ENCODE data around the gene PTPRE.

The PTPRE gene, protein sequence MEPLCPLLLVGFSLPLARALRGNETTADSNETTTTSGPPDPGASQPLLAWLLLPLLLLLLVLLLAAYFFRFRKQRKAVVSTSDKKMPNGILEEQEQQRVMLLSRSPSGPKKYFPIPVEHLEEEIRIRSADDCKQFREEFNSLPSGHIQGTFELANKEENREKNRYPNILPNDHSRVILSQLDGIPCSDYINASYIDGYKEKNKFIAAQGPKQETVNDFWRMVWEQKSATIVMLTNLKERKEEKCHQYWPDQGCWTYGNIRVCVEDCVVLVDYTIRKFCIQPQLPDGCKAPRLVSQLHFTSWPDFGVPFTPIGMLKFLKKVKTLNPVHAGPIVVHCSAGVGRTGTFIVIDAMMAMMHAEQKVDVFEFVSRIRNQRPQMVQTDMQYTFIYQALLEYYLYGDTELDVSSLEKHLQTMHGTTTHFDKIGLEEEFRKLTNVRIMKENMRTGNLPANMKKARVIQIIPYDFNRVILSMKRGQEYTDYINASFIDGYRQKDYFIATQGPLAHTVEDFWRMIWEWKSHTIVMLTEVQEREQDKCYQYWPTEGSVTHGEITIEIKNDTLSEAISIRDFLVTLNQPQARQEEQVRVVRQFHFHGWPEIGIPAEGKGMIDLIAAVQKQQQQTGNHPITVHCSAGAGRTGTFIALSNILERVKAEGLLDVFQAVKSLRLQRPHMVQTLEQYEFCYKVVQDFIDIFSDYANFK

DNA sequence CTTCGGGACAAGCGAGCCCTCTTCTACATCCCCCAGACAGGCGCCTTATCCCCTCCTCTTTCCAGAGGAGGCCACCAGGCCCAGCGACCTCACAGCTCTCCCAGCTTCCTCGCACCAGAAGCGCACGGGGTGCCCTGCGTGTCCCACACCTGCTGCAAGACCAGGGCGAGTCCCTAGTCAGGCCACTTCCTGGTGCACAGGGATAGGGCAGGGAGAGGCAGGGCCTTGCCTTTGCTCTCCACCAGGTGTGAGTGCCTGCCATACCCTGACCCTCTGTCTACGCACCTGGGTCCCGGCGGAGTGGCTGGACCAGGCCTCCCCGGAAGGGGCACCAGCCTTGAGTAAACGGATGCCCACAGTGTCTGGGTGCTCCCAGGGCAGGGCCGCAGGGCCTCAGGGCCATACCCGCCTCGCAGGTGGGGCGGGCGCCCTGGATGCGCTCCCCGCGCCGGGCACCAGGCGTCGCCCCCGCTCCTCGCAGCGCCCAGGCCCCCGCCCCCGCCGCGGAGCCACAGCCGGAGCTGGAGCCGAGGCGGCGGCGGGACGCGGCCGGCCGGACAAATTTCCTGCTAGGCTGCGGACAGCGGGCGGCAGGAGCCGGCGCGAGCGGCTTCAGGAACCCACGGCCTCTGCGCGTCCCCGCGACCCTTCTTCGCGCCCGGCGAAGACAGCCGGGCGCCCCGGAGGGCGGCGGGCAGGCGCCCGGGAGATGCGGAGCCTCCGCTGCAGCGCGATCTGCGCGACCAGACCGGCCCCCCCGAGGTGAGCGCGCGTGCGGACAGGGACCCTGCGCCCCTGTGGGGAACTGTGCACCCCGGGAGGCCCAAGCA is at the start of gene PTPRE:
Gene PTPRE, plus strand, starts transcription at position 556 of the 830 bp plus-strand sequence. CDS start 133,779 bp downstream, outside the sequence.
- H3K4me3 ChIP-seq (ENCODE audit: low read depth, low read length) = peak within 1 kb of the TSS; percentile 43

DNA sequence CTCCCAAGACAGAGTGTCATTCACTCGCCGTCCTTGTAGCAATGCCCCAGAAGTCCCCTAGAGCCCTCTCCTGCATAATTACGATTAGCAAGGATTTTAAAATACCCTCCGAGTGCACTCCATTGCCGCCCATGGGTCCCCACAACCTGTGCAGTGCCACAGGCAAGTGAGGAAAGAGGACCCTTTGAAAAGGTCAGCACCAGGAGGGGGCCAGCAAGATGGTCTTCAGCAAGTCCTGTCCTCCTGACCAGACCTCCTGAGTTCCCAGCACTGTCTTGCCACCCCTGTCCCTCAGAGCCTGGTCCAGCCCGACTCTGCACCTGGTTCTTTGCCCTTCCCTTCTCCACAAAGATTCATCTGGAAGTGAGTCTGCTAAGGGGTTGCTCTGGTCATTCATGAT is 46.3 kb upstream of the PTPRE start:
- no peak overlapping the region for H3K4me3 ChIP-seq (ENCODE audit: low read depth, low read length)

DNA sequence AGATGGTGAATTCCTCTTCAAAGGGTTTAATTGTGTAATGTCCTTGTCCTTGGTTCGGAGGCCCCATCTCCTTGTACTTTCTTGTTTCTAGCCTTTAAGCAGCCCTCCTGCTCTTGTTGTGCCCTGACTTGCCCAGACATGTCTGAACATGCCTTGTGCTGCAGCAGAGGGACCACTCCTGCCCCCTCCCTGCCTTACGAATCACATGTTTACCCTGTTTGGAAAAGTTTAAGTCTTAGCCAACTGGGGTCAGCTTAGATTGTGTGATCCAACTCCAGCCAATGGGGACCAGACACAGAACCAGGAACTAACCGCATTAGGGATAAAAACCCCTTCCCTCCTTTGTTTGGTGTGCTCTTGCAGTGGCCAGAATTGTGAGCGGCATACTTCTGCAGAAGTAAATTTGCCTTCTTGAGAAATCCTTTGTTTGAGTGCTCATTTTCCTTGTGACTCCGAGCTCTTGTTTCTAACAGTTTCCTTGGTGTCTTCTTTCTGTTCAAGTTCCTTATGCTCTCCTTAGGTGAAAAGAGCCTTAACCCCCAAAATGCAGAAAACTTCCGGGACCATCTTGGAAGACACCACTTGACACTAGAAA is 43.6 kb upstream of the PTPRE start:
- no peak overlapping the region for H3K4me3 ChIP-seq (ENCODE audit: low read depth, low read length)

DNA sequence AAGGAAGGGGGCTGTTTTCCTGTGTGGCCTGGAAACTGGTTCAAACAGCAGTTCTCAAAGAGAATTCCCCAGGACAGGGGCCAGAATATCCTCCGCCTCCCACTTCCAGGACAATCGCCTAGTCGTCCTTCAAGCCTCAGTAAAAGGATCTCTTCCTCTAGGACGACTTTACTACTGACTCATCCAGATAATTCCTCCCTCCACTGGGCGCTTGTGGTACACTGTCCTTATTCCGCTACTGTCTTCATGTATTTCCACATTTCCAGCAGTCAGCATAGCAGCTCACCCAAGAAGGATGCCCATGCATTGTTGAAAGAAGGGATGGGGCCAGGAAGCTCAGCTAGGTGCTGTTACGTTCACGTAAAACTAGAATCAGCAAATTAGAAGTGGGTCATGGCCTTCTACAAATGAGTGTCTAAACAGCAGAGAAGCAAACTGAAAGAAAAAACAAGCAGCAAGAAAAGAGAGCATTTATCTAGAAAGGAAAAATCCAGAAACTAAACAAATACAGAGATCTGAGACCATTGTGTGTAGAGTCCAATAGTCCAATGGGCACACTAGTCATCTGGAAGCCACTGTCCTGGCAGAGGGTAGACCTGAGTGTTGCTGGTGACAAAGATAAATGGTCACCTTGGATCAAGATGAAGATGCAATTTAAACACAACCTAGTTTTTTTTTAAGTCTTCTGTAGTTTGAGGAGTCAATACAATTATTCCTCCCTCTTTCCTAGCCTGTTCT is 40.5 kb upstream of the PTPRE start:
- no peak overlapping the region for H3K4me3 ChIP-seq (ENCODE audit: low read depth, low read length)

DNA sequence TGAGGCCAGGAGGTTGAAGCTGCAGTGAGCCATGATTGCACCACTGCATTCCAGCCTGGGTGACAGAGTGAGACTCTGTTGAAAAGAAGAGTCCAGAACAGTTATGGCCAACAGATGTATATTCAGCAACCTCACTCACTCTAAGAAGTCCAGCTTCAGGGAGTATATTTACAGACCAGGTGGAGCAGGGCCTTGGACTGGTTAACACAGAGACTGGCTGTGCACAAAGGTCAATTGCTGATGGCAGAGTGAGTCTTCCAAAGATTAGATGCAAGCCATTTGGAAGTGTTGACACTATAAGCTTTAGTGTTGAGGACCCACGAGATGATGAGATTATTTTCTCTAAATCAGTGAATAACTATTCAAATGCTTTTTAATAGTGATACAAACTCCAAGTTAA is 39.1 kb upstream of the PTPRE start:
- H3K4me3 ChIP-seq (ENCODE audit: low read depth, low read length) = no peak overlapping the region

DNA sequence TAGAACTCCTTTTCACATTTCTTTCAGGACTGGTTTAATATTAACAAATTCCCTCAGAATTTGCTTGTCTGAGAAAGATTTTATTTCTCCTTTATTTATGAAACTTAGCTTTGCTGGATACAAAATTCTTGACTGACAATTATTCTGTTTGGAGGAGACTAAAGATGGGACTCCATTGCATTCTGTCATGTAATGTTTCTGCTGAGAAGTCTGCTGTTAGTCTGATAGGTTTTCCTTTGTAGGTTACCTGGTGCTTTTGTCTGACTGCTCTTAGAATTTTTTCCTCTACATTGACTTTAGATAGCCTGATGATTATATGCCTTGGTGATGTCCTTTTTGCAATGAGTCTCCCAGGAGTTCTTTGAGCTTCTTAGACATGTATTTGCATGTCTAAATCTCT is 37.6 kb upstream of the PTPRE start:
- no peak overlapping the region for H3K4me3 ChIP-seq (ENCODE audit: low read depth, low read length)

DNA sequence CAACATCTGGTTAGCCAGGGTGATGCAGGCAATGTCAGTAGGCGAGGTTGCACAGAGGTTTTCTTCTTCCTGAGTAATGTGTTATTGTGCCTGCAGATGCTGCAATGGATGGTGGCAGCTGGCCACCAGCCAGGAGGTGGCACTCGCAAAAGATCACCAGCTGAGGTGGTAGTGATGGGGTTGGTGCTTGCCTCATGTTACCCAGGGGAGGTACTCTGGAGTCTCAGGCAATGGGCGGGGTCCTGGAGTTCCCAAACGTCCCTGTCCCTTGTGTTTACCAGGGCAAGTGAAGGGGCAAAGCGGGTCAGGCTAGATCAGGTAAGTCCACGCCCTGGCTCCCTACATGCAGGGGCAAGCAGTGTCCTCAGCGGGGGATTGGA is 35.3 kb upstream of the PTPRE start:
- H3K4me3 ChIP-seq (ENCODE audit: low read depth, low read length) = no peak overlapping the region

DNA sequence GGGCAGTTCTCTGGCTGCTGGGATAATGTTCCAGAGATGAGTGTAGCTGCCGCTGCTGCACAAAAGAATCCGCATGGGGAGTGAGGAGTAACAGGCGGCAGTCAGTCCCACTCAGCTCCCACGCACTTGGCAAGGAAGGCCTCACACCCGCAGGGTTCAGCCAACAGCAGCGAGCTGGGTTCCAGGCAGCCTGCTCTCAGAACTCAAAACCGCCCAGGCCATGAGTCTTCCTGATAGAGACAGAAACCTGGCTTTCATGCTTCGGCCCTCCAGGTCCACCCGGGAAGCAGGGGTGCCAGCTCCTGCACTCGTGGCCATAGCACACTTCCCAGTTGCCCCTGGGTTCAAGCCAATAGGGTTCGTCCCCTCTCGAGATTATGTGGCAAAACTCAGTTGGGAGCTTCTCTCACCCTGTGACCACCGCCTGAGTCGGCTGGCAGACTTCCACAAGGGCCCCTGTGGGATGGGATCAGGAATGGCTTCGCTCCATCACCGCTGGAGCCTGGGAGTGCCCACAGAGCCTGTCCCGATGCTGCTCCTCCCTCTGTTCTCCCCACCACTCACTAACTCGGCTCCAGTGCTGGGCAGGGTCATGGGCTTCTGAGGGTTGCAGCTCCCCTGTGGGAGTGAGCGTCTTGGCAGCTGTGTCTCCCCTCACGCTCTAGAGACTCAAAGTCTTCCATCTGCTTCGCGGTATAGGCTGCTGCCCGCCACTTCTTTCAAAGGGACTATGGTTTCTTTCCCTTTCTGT is 34.7 kb upstream of the PTPRE start:
- H3K4me3 ChIP-seq (ENCODE audit: low read depth, low read length) = no peak overlapping the region

DNA sequence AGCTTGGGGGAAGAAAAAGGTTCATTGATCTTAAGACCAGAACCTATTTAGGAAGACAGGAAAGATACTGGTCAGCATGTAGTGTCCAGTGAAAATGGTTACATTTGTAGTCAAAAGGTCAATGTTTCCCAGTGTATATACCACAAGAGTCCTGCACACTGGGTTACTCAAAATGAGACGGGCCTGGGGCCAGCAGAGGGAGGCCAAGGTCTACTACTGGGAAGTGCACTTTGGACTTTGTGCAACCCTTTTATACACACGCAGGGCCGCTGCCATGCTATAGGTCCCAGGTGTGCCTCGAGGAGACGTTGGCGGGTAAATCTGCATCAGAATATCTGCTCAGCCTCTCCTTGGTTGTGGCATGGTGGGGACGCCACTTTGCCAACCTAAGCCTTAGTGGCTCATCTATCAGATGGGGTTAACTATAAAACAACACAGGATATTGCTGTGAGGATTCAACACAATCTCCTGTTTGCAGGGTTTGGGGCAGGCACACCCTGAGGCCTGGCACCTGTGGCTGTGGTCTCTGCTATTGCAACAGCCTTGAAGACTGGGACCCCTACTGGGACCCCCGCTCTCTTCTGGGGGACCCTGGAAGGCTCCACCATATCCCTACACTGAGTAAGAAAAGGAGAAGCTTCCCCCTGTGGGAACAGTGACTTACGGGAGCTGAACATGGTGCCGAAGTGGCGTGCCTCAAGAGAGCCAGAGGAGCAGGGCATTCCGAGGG is 33.9 kb upstream of the PTPRE start:
- H3K4me3 ChIP-seq (ENCODE audit: low read depth, low read length) = no peak overlapping the region

DNA sequence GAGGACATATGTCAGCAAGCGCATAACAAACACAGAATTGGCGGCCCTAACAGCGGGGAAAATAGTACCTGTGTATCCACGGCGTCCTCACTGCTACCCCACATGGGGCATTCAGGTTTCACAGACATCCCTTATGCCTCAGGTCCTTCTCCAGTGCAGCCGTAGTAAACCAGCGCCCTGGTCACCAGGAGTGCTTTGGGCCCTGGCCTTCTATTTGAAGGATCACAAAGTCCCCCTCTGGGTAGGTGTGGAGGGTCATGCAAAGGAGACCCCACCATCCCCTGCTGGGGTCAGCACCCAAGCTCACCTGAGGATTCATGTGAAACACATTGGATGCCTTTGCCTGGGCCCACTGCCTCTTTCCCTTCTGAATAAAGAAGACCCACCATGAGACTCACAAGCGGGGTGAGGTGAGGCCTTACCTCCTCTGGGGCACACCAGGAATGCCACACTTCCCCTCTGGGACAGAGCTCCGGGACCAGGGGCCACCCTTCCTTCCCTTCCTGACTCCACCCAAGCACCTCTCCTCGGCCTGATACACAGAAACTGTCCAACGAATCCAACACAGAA is 32.9 kb upstream of the PTPRE start:
- H3K4me3 ChIP-seq (ENCODE audit: low read depth, low read length) = no peak overlapping the region

DNA sequence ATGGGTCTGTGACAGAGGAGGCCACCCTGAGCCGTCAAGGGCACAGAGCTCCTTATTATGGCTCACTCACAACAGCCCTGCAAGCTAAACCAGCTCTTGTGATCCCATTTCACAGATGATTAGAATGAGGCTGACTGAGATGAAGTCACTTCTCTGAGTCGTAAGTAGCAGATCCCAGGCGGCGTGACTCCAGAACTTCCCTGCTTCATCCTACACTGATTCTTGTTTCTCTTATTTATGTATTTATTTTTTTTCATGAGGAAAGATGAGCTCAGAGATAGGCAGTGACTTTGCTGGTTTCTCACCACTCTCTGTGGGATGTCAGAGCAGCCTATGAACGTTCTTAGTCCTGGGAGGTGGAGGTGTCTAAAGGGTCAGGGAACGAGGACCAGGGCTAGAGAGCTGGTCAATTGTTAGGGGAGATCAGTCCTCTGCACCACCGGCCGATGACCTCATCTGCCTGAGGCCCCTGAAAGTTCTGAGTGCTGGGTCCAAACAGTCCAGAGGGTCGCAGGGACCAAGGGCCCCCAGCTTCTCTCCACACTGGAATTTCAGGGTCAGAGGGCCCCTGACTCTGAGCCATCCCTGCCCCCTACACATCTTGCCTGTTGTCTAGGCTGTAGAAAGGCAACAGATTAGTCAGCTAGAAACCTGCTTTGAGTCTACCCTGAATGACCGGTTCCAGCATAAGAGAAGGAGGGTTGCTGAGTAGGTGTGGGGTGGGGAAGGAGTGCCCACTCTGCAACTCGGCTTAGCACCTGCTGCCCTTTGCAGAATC is 32.0 kb upstream of the PTPRE start:
- H3K4me3 ChIP-seq (ENCODE audit: low read depth, low read length) = no peak overlapping the region

DNA sequence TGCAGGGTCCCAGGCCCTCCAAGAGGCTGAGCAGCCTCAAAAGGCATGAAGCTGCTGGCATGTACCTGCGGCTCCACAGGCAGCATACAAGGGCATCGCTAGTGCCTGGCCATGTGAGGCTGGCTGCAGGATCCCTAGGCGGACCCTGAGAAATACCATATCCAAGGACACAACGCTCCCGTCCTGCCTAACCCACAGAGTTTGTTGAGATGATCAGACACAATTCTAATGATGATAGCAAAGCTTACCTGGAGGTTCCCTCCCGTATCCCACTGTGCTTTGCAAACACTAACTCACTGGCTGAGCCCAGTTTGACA is 31.5 kb upstream of the PTPRE start:
- no peak overlapping the region for H3K4me3 ChIP-seq (ENCODE audit: low read depth, low read length)

DNA sequence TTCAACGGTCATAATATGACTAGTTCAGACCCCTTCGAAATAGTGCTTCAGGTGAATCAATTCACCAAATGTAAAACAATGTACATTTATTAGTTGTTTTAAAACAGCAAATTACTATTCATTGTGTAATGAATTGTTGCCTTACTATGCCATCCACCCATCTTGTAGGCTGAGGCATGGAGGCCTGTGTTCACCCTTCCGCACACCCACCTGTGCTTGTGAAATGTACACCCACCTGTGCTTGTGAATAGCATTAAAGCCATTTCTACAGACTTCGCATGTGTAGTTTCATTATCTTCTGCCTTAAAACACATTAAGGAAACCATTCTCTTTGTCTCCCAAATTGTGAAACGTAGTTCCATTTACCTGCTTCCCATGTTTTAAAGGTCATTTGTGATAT is 31.0 kb upstream of the PTPRE start:
- no peak overlapping the region for H3K4me3 ChIP-seq (ENCODE audit: low read depth, low read length)

DNA sequence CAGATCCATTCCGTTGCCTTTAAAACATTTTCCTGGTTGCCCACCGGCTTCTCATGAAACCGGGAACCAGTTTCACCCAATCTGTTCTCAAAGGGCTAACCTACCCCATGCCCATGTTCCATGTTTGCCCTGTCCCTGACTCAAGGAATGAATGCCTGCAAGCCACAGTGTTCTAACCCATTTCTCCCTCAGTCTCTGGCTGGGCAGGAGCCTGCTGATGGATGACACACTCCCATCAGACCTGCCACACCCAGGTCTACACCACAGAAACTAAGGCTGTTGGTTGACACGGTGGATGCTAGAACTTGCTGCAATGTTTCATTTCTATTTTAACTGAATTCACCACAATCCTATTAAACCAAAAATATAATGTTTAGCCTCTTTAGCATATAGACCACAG is 29.8 kb upstream of the PTPRE start:
- no peak overlapping the region for H3K4me3 ChIP-seq (ENCODE audit: low read depth, low read length)

DNA sequence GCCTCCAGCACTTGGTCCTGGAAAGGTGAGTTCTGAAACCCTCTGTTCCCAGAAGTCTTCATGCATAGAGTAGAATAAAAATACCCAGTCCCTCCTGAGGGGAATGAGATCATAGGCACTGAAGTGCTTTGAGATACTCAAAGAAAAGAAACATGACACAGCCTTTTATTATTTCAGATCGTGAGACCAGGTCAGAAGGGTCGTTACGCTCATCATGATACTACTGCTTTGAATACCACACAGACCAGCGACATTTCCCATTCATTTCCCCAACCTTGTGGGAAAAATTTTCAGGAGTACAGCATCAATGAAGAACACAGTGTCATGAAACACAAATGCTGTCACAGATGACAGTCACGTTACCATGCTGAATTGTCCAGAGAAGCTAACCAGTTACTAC is 29.2 kb upstream of the PTPRE start:
- no peak overlapping the region for H3K4me3 ChIP-seq (ENCODE audit: low read depth, low read length)

DNA sequence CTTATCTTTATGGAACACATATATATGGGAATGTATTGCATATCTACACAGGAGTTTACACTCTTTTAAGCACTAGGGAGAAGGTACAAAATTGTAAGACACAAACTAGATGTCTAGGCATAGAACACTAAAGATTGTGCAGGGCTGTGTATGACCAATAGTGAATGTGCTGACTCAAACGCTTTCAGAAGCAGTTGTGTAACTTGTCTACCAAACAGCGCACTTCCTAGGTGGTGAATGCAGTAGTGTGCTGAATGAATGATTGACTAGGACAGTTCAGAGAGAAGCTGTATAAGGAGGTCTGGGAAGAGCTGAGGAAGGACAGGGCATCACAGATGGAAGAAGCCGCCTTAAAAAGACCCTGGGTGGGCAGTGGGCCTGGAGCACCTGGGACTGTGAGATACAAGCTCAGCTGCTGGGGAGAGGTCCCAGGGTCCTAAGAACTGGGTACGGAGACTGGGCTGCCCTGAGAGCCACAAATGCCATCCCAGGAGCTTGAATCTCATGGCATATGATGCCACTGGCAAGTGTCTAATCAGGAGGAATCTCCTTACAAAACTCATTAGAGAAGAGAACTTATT is 28.3 kb upstream of the PTPRE start:
- H3K4me3 ChIP-seq (ENCODE audit: low read depth, low read length) = no peak overlapping the region

DNA sequence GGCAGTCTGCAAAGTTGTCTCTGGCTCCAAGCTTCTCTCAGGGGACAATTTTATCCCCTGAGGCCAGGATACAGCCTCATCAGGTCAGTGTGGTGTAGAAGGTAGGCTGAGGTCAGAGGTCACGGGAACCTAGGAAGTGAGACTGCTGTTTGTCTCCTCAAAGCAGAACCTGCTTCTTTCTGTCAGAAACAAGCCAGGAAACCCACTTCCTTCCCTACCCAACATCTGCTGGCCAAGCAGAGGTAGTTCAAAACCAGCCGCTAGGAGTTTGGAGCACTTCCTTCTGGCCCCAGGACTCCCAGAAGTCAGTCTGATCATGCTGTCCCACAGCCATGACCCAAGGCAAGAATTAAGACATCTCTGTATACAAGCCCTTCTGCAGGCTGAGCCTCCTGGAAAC is 26.3 kb upstream of the PTPRE start:
- no peak overlapping the region for H3K4me3 ChIP-seq (ENCODE audit: low read depth, low read length)

DNA sequence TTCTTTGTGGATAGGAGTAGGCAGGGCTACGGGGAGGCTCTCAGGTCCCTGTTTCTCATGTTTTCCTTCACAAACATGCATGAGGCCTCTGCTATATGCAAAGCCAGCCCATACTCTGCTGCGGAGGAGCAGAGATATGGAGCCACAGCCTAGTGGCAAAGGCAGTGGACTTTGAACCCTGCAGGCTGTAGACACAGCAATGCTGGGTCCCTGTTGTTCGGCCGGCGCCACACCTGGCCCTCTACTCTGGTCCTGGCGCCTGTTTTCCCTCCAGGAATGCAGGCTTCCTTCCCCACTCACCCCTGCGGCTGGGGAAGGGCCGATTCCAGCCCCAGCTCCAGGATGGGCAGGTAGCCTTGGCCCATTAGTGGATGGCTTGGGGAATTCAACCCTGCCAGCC is 25.6 kb upstream of the PTPRE start:
- H3K4me3 ChIP-seq (ENCODE audit: low read depth, low read length) = no peak overlapping the region
